COLO829 (cell line): ENCODE measurements around the gene MAP2K6.
"Not testable (repeated sequence)": the region's sequence is repeated elsewhere in the genome, so short reads cannot be mapped to it uniquely, and the experiment has no call there.

Source experiments
- DNase-seq: peaks from one replicate; pipeline ENCODE4 v3.0.0; 2012; ENCODE audit warnings: low spot score

MAP2K6 gene

GRCh38 chr17:69457603-69458002 is 43.1 kb downstream of the MAP2K6 start:
- no peak for DNase-seq

- no peak for DNase-seq
Observed at GRCh38 chr17:69460963-69461922, 46.7 kb downstream of the MAP2K6 start.

- DNase-seq = no peak
Observed at GRCh38 chr17:69461951-69462369, 47.5 kb downstream of the MAP2K6 start.

GRCh38 chr17:69462882-69463281 is 48.4 kb downstream of the MAP2K6 start:
- no peak for DNase-seq

GRCh38 chr17:69466451-69466850 is 52.0 kb downstream of the MAP2K6 start:
- DNase-seq = no peak

- no peak for DNase-seq
Observed at GRCh38 chr17:69466905-69467667, 52.6 kb downstream of the MAP2K6 start.

GRCh38 chr17:69468207-69468606 is 53.7 kb downstream of the MAP2K6 start:
- DNase-seq = no peak

GRCh38 chr17:69470702-69471101 is 56.2 kb downstream of the MAP2K6 start:
- DNase-seq = no peak

- no peak for DNase-seq
Observed at GRCh38 chr17:69471406-69471805, 56.9 kb downstream of the MAP2K6 start.

GRCh38 chr17:69473841-69474831 is 59.6 kb downstream of the MAP2K6 start:
- no peak for DNase-seq

GRCh38 chr17:69477204-69477902 is 62.9 kb downstream of the MAP2K6 start:
- no peak for DNase-seq

GRCh38 chr17:69477903-69478266 is 63.4 kb downstream of the MAP2K6 start:
- no peak for DNase-seq

GRCh38 chr17:69478916-69479315 is 64.4 kb downstream of the MAP2K6 start:
- no peak for DNase-seq

GRCh38 chr17:69479756-69480155 is 65.3 kb downstream of the MAP2K6 start:
- DNase-seq = not testable (repeated sequence)

- DNase-seq = no peak
Observed at GRCh38 chr17:69480245-69480644, 65.7 kb downstream of the MAP2K6 start.

- DNase-seq = no peak
Observed at GRCh38 chr17:69485251-69485661, 70.8 kb downstream of the MAP2K6 start.

- no peak for DNase-seq
Observed at GRCh38 chr17:69485901-69486643, 71.6 kb downstream of the MAP2K6 start.

- no peak for DNase-seq
Observed at GRCh38 chr17:69486779-69487637, 72.5 kb downstream of the MAP2K6 start.

- no peak for DNase-seq
Observed at GRCh38 chr17:69489313-69489712, 74.8 kb downstream of the MAP2K6 start.
